Endothelial cell of umbilical vein (primary cell): Measurements from ENCODE around the gene LYSMD2. TPM values are rescaled to one million over a fixed set of nuclear protein-coding genes. Genes with fewer than 3 reads are reported as not detected.

ENCODE experiments used
- BruUV-seq: library from RNA; stranded (reverse); fragments of 400-500 nt; replicated peaks from 2 replicates; lab custom pipeline; 2021; lab: Mats Ljungman, UMichigan
- CTCF ChIA-PET: fragments of 300-600, 350-600 bp; sonication (Branson Sonifier 250); formaldehyde crosslinking; loops from one replicate; lab custom pipeline; 2021; ENCODE audit warnings: antibody characterized with exemption, inconsistent platforms; lab: Charles Lee
- POLR2A ChIA-PET: fragments of 300-600, 350-600 bp; sonication (Branson Sonifier 250); formaldehyde crosslinking; loops from one replicate; lab custom pipeline; 2021; ENCODE audit warnings: antibody characterized with exemption, inconsistent platforms; lab: Charles Lee
- DNase-seq: peaks from one replicate; pipeline ENCODE4 v3.0.0-alpha.2; 2011; ENCODE audit warnings: low read depth, low spot score
- FAIRE-seq: peaks from 2 replicates; lab custom pipeline; 2011; peaks lifted over from hg19 to GRCh38; lab: Jason Lieb, UNC
- H2AFZ ChIP-seq: 2 replicates; pipeline ENCODE4 v1.6.0; 2012; ENCODE audit warnings: low read depth, low read length, control low read depth, inconsistent platforms
- H3K27ac ChIP-seq: 2 replicates; pipeline ENCODE4 v1.5.1; 2011; ENCODE audit warnings: low read depth, mild to moderate bottlenecking, control low read depth, low read length, moderate library complexity; ENCODE audit not compliant: insufficient read depth
- H3K27me3 ChIP-seq, 2 experiments: 2 replicates each; pipeline versions ENCODE4 v1.6.0 to v1.6.1; 2011; ENCODE audit warnings: low read length in 2 of 2, mixed read lengths in 1 of 2; ENCODE audit not compliant: control insufficient read depth in 2 of 2, insufficient read depth in 2 of 2
- H3K36me3 ChIP-seq, 2 experiments: 2 replicates in 1 of 2; 3 replicates in 1 of 2; pipeline ENCODE4 v1.5.1; 2011; ENCODE audit warnings: low read length in 2 of 2, mild to moderate bottlenecking in 1 of 2, moderate library complexity in 1 of 2; ENCODE audit not compliant: control insufficient read depth in 2 of 2, insufficient read depth in 2 of 2; ENCODE audit errors: extremely low read depth in 1 of 2
- H3K4me1 ChIP-seq: 3 replicates; pipeline ENCODE4 v1.5.1; 2011; ENCODE audit warnings: mild to moderate bottlenecking, low read length; ENCODE audit not compliant: control insufficient read depth, insufficient read depth; ENCODE audit errors: extremely low read depth
- H3K4me2 ChIP-seq: 2 replicates; pipeline ENCODE4 v1.6.1; 2011; ENCODE audit warnings: low read length, control low read depth, mixed read lengths; ENCODE audit not compliant: insufficient read depth
- H3K4me3 ChIP-seq, 3 experiments: fragments of 200-600 bp in 1 of 3; sonication (generic), shearing (Covaris generic) in 1 of 3; replicated peaks in 1 of 3; 2 replicates each; pipeline ENCODE4 v1.5.1; 2011 to 2016; ENCODE audit warnings: control low read depth in 3 of 3, low read length in 3 of 3, mild to moderate bottlenecking in 2 of 3, inconsistent platforms in 1 of 3, low read depth in 1 of 3, moderate library complexity in 1 of 3; ENCODE audit not compliant: insufficient read depth in 1 of 3
- H3K79me2 ChIP-seq: 2 replicates; pipeline ENCODE4 v1.6.0; 2012; ENCODE audit warnings: low read length, inconsistent platforms; ENCODE audit not compliant: control insufficient read depth, insufficient read depth
- H3K9ac ChIP-seq: replicated peaks from 2 replicates; pipeline ENCODE3; 2011; ENCODE audit warnings: low read length, control low read depth; ENCODE audit not compliant: insufficient read depth; ENCODE audit errors: extremely low read depth
- H3K9me1 ChIP-seq: replicated peaks from 3 replicates; pipeline ENCODE4 v1.6.0; 2011; ENCODE audit warnings: mild to moderate bottlenecking, low read length; ENCODE audit not compliant: control insufficient read depth, insufficient read depth; ENCODE audit errors: extremely low read depth
- H3K9me3 ChIP-seq: replicated peaks from 2 replicates; pipeline ENCODE4 v1.5.1; 2012; ENCODE audit warnings: low read length, inconsistent platforms; ENCODE audit not compliant: control insufficient read depth, insufficient read depth
- H4K20me1 ChIP-seq: replicated peaks from 2 replicates; pipeline ENCODE3; 2011; ENCODE audit warnings: mild to moderate bottlenecking, low read length; ENCODE audit not compliant: control insufficient read depth, insufficient read depth; ENCODE audit errors: extremely low read depth
- CTCF ChIP-seq, 2 donors: IDR thresholded peaks; 1 replicate in 1 of 2; 2 replicates in 1 of 2; pipeline ENCODE4 v1.5.1; 2011; ENCODE audit warnings: low read length in 2 of 2, mild to moderate bottlenecking in 2 of 2, moderate library complexity in 2 of 2, control low read depth in 1 of 2, inconsistent platforms in 1 of 2, low read depth in 1 of 2; ENCODE audit not compliant: insufficient read depth in 1 of 2; ENCODE audit errors: extremely low read depth in 1 of 2
- EZH2 ChIP-seq: IDR thresholded peaks from 2 replicates; pipeline ENCODE4 v1.6.1; 2012; ENCODE audit warnings: borderline replicate concordance, low read depth, mild to moderate bottlenecking, moderate library complexity, low read length, inconsistent platforms; ENCODE audit not compliant: severe bottlenecking
- FOS ChIP-seq: IDR thresholded peaks from 2 replicates; pipeline ENCODE4 v1.6.1; 2011; ENCODE audit warnings: mild to moderate bottlenecking, low read length, moderate library complexity, borderline replicate concordance; ENCODE audit not compliant: insufficient read depth
- MAX ChIP-seq: IDR thresholded peaks from 2 replicates; pipeline ENCODE4 v1.6.1; 2011; ENCODE audit not compliant: insufficient read depth, insufficient read length
- MYC ChIP-seq: IDR thresholded peaks from one replicate; pipeline ENCODE4 v1.6.1; 2011; ENCODE audit warnings: mild to moderate bottlenecking, low read depth, low read length
- POLR2A ChIP-seq: IDR thresholded peaks from 2 replicates; pipeline ENCODE4 v1.6.1; 2012; ENCODE audit warnings: low read depth, mild to moderate bottlenecking, control low read depth, low read length
- POLR2AphosphoS5 ChIP-seq: IDR thresholded peaks from 2 replicates; pipeline ENCODE4 v1.6.1; 2012; ENCODE audit warnings: low read depth, mild to moderate bottlenecking, control low read depth, low read length, moderate library complexity; ENCODE audit not compliant: insufficient read depth
- dilution Hi-C: fragments of 300-500 bp; cut with MboI; formaldehyde crosslinking; loops from one replicate; pipeline ENCODE4 v1.15.0; 2019; ENCODE audit warnings: low sequenced_read_pairs; ENCODE audit not compliant: extremely low pct_ligation_motif_present
- intact Hi-C: fragments of 100-400 bp; cut with micrococcal nuclease; formaldehyde crosslinking; loops from one replicate; pipeline ENCODE4 v1.10.0; 2022
- polyA plus RNA-seq, 4 experiments: library from polyadenylated mRNA; depleted of rRNA in 3 of 4; stranded (reverse) in 3 of 4; unstranded in 1 of 4; fragments of >200 nt; gene quantifications; 2 replicates each; pipeline versions ENCODE4 v1.2.1 to v1.2.3, GENCODE V29; 2011 to 2012; ENCODE audit warnings: missing spikeins in 1 of 4
- total RNA-seq: library from RNA; stranded (reverse); gene quantifications from 2 replicates; pipeline ENCODE4 v1.2.3, GENCODE V29; 2021

The LYSMD2 gene
- total and polyA plus RNA-seq, 2 donors (not counting 3 experiments of a cell fraction or from before 2014, with no cell fraction given): 6.2 to 8.0 TPM

GRCh38 chr15:51681303-51681963 is 56.0 kb downstream of the LYSMD2 start, which contains the start of gene SCG3:
TSS of gene SCG3 (plus strand) at chr15:51681503. CDS start at chr15:51681756, 253 bp downstream.
- H3K27me3 ChIP-seq: peaks cover 0 to 34% of the 10 kb centered on the region in 2 experiments
- DNase-seq (peak; percentile 63), FAIRE-seq (peak; percentile 64)
- BruUV-seq: no TSS peak
- no peak within 1 kb of the TSS for H3K9ac ChIP-seq
- dilution Hi-C loops (no loop called here), intact Hi-C loops (no loop called here)
- no peaks in the 10 kb centered on the region for H4K20me1 ChIP-seq
- no peak within 1 kb of the TSS for H3K4me2 ChIP-seq
- no peak within 1 kb of the TSS for H3K4me3 ChIP-seq
- no peak for TF ChIP-seq EZH2
- TF ChIP-seq POLR2A: no peak
- TF ChIP-seq CTCF (IDR thresholded peaks at IDR 0.05; ENCODE audit: extremely low read depth in 1 of 2, insufficient read depth in 1 of 2, low read depth in 1 of 2, low read length in 2 of 2): no peak
- TF ChIP-seq MYC: no peak
- no peak for TF ChIP-seq FOS
- no peak for TF ChIP-seq MAX
- TF ChIP-seq POLR2AphosphoS5: no peak
- no peaks in the 10 kb centered on the region for H3K9me1 ChIP-seq
- H3K27ac ChIP-seq: no peak within 1 kb of the TSS
- CTCF ChIA-PET: interaction anchor here (0.8 to 2.0 kb wide), 7 partner anchors 9 to 95 kb away, joined by 3 to 6 read pairs (median 3); partner anchors contain the start of genes DMXL2 and LYSMD2
- H3K4me1 ChIP-seq: no peaks in the 10 kb centered on the region
- H3K36me3 ChIP-seq: no peaks in the 10 kb centered on the region
- no peaks in the 10 kb centered on the region for H3K79me2 ChIP-seq
- H2AFZ ChIP-seq: no peak within 1 kb of the TSS
- no peaks in the 10 kb centered on the region for H3K9me3 ChIP-seq
- POLR2A ChIA-PET: no interaction called here
